Measurements from ENCODE around the gene RRN3. TPM values are rescaled to one million over a fixed set of nuclear protein-coding genes. Genes with fewer than 3 reads are reported as not detected.
"Not testable (repeated sequence)": the region's sequence is repeated elsewhere in the genome, so short reads cannot be mapped to it uniquely, and the experiment has no call there.

The RRN3 gene
- total RNA-seq, 1 experiment from 2014 or later = 32.2 TPM

- BruUV-seq (replicated peaks); H3K4me3 Mint-ChIP-seq (ENCODE audit: unreplicated experiment); H3K27me3 ChIP-seq (replicated peaks; ENCODE audit: control insufficient read depth, insufficient read depth, low read length); H3K4me1 Mint-ChIP-seq (ENCODE audit: low read depth, unreplicated experiment); H3K9me3 ChIP-seq; H3K27ac Mint-ChIP-seq (ENCODE audit: unreplicated experiment); POLR2A ChIA-PET; intact Hi-C loops (cut with micrococcal nuclease; ENCODE audit: unreplicated experiment); H3K27me3 Mint-ChIP-seq (ENCODE audit: insufficient read depth, unreplicated experiment); H3K4me1 ChIP-seq; H3K4me3 ChIP-seq (ENCODE audit: low read depth, low read length); H3K9me3 Mint-ChIP-seq (ENCODE audit: unreplicated experiment); DNase-seq; CTCF ChIA-PET; H3K36me3 ChIP-seq (ENCODE audit: control insufficient read depth, insufficient read depth, low read length): not testable (repeated sequence)
- H3K36me3 Mint-ChIP-seq (ENCODE audit: insufficient read depth, unreplicated experiment) = peaks cover 86% of the 10 kb centered on the region
Measured at GRCh38 chr16:15016354-15016753, 77.7 kb downstream of the RRN3 start.

- H3K4me3 ChIP-seq (ENCODE audit: low read depth, low read length); BruUV-seq (replicated peaks); H3K27me3 ChIP-seq (replicated peaks; ENCODE audit: control insufficient read depth, insufficient read depth, low read length); H3K27me3 Mint-ChIP-seq (ENCODE audit: insufficient read depth, unreplicated experiment); CTCF ChIA-PET; H3K4me3 Mint-ChIP-seq (ENCODE audit: unreplicated experiment); DNase-seq; H3K9me3 Mint-ChIP-seq (ENCODE audit: unreplicated experiment); H3K9me3 ChIP-seq; H3K36me3 ChIP-seq (ENCODE audit: control insufficient read depth, insufficient read depth, low read length); POLR2A ChIA-PET; H3K4me1 Mint-ChIP-seq (ENCODE audit: low read depth, unreplicated experiment); H3K4me1 ChIP-seq; intact Hi-C loops (cut with micrococcal nuclease; ENCODE audit: unreplicated experiment); H3K27ac Mint-ChIP-seq (ENCODE audit: unreplicated experiment): not testable (repeated sequence)
- H3K36me3 Mint-ChIP-seq (ENCODE audit: insufficient read depth, unreplicated experiment) = peaks cover 93% of the 10 kb centered on the region
Measured at GRCh38 chr16:15015671-15016070, 78.4 kb downstream of the RRN3 start.

DNA sequence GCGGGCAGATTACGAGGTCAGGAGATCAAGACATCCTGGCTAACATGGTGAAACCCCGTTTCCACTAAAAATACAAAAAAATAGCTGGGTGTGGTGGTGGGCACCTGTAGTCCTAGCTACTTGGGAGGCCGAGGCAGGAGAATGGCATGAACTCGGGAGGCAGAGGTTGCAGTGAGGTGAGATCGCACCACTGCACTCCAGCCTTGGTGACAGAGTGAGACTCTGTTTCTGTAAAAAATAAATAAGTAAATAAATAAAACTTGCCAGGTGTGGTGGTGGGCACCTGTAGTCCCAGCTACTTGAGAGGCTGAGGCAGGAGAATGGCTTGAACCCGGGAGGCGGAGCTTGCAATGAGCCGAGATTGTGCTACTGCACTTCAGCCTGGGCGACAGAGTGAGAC lies 81.1 kb downstream of the RRN3 start:
- intact Hi-C loops (cut with micrococcal nuclease; ENCODE audit: unreplicated experiment); CTCF ChIA-PET; H3K27me3 ChIP-seq (replicated peaks; ENCODE audit: control insufficient read depth, insufficient read depth, low read length); H3K4me3 ChIP-seq (ENCODE audit: low read depth, low read length); H3K9me3 ChIP-seq; POLR2A ChIA-PET; H3K27me3 Mint-ChIP-seq (ENCODE audit: insufficient read depth, unreplicated experiment); H3K9me3 Mint-ChIP-seq (ENCODE audit: unreplicated experiment); H3K4me3 Mint-ChIP-seq (ENCODE audit: unreplicated experiment); H3K4me1 ChIP-seq; H3K4me1 Mint-ChIP-seq (ENCODE audit: low read depth, unreplicated experiment); H3K36me3 ChIP-seq (ENCODE audit: control insufficient read depth, insufficient read depth, low read length); BruUV-seq (replicated peaks); DNase-seq; H3K27ac Mint-ChIP-seq (ENCODE audit: unreplicated experiment): not testable (repeated sequence)
- H3K36me3 Mint-ChIP-seq (ENCODE audit: insufficient read depth, unreplicated experiment) = peaks cover 92% of the 10 kb centered on the region

Small RNA genes lying within 50 kb of the gene (microRNA-seq; reads per million reads assigned to microRNA genes)
- gene MIR1972-1 = not detected
- not detected for gene MIR6511B2

Other genes with a start within 250 kb of the RRN3 start
- gene NPIPA1, start 156.8 kb downstream of the RRN3 start, total RNA-seq (2022) = 91.0 and 93.1 TPM in 2 replicates
- 139 and 149 TPM in 2 replicates for gene PDXDC1, start 119.2 kb downstream of the RRN3 start, total RNA-seq (2022)
- 17.7 and 20.9 TPM in 2 replicates for gene NTAN1, start 38.2 kb downstream of the RRN3 start, total RNA-seq (2022)

Measured in Caco-2 (cell line).